PC-9 (cell line): Measurements from ENCODE around the gene IST1. TPM values are rescaled to one million over a fixed set of nuclear protein-coding genes. Genes with fewer than 3 reads are reported as not detected.
"Not testable (repeated sequence)": the region's sequence is repeated elsewhere in the genome, so short reads cannot be mapped to it uniquely, and the experiment has no call there.

Source experiments
- BruUV-seq: library from RNA; stranded (reverse); fragments of 400-500 nt; replicated peaks from 2 replicates; lab custom pipeline; 2021; lab: Mats Ljungman, UMichigan
- CTCF ChIA-PET: fragments of 300-600 bp; sonication (Branson Sonifier 250); formaldehyde crosslinking; loops from one replicate; lab custom pipeline; 2022; ENCODE audit warnings: antibody characterized with exemption; lab: Charles Lee
- POLR2A ChIA-PET: fragments of 300-600 bp; sonication (Branson Sonifier 250); formaldehyde crosslinking; loops from one replicate; lab custom pipeline; 2022; ENCODE audit warnings: antibody characterized with exemption; ENCODE audit not compliant: unreplicated experiment; lab: Charles Lee
- DNase-seq, 2 experiments: peaks; one replicate each; pipeline versions ENCODE4 v3.0.0 to v3.0.0-alpha.2; 2015 to 2022; ENCODE audit warnings: mixed read lengths in 1 of 2
- H2AFZ ChIP-seq: fragments of 200-600 bp; sonication (generic); 2 replicates; pipeline ENCODE4 v1.8.1; 2017; ENCODE audit warnings: antibody characterized with exemption
- H3F3A ChIP-seq: fragments of 200-600 bp; sonication (generic); 2 replicates; pipeline ENCODE4 v1.8.1; 2017; ENCODE audit warnings: antibody characterized with exemption, mild to moderate bottlenecking, low read depth; ENCODE audit not compliant: insufficient read depth
- H3K27ac ChIP-seq: fragments of 200-600 bp; sonication (generic); 2 replicates; pipeline ENCODE4 v1.6.1; 2016; ENCODE audit warnings: mixed run types
- H3K27me3 ChIP-seq: fragments of 200-600 bp; sonication (generic); 2 replicates; pipeline ENCODE4 v1.6.1; 2016; ENCODE audit warnings: low read depth, mixed run types; ENCODE audit not compliant: insufficient read depth
- H3K36me3 ChIP-seq: fragments of 200-600 bp; sonication (generic); 2 replicates; pipeline ENCODE4 v1.6.1; 2016; ENCODE audit warnings: low read depth, mixed run types
- H3K4me1 ChIP-seq: fragments of 200-600 bp; sonication (generic); replicated peaks from 2 replicates; pipeline ENCODE4 v1.6.1; 2016; ENCODE audit warnings: mixed run types; ENCODE audit not compliant: insufficient read depth
- H3K4me2 ChIP-seq: fragments of 200-600 bp; sonication (generic); 2 replicates; pipeline ENCODE4 v1.6.1; 2017; ENCODE audit warnings: mixed run types
- H3K4me3 ChIP-seq: fragments of 200-600 bp; sonication (generic); 2 replicates; pipeline ENCODE4 v1.6.1; 2016; ENCODE audit warnings: mixed run types
- H3K79me2 ChIP-seq: fragments of 200-600 bp; sonication (generic); 2 replicates; pipeline ENCODE4 v1.6.1; 2017; ENCODE audit warnings: low read depth, mixed run types
- H3K9me2 ChIP-seq: fragments of 200-600 bp; sonication (generic); 2 replicates; pipeline ENCODE4 v1.8.1; 2017; ENCODE audit warnings: mild to moderate bottlenecking; ENCODE audit not compliant: insufficient read depth
- H3K9me3 ChIP-seq: fragments of 200-600 bp; sonication (generic); 2 replicates; pipeline ENCODE4 v1.8.1; 2016; ENCODE audit warnings: low read depth; ENCODE audit not compliant: insufficient read depth
- H4K20me1 ChIP-seq: fragments of 200-600 bp; sonication (generic); 2 replicates; pipeline ENCODE4 v1.8.1; 2017; ENCODE audit not compliant: insufficient read depth
- EZH2 ChIP-seq: fragments of 200-600 bp; sonication (generic); IDR thresholded peaks from 2 replicates; pipeline ENCODE4 v1.8.0; 2017; ENCODE audit warnings: antibody characterized with exemption, low read depth
- intact Hi-C: fragments of 100-400 bp; cut with micrococcal nuclease; formaldehyde crosslinking; loops from one replicate; pipeline ENCODE4 v1.10.0; 2022; ENCODE audit not compliant: unreplicated experiment
- total RNA-seq: library from RNA; stranded (reverse); gene quantifications from 2 replicates; pipeline ENCODE4 v1.2.3, GENCODE V29; 2021
- TF ChIP-seq, protein P1 (sequence below): fragments of 200-600 bp; sonication (generic); conservative IDR thresholded peaks from 2 replicates; pipeline ENCODE4 v1.6.1; 2017; ENCODE audit warnings: mixed run types, antibody characterized with exemption, mild to moderate bottlenecking, moderate library complexity

IST1 gene
- total RNA-seq, 1 experiment from 2014 or later, result 177 TPM

DNA sequence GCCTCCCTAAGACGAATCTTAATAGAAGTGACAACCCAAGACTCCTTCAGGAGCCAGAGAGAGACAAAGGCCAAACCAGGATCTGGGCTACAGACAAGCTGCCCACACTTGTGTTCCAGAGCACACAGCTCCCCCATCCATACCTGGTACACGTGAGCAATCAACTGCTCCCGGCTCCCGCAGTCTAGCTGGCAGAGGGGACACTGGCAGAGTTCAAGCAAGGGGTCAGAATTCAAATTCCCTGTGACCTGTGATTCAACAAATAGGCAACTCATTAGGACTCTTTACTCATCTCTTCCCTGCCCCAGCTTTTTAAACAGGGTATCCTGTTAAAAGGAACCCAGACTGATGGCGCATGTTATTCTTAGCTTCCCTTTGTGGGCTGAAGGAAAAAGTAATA, 31.3 kb upstream of the IST1 start:
- TF ChIP-seq EZH2, result no peak
- TF ChIP-seq, protein P1, sequence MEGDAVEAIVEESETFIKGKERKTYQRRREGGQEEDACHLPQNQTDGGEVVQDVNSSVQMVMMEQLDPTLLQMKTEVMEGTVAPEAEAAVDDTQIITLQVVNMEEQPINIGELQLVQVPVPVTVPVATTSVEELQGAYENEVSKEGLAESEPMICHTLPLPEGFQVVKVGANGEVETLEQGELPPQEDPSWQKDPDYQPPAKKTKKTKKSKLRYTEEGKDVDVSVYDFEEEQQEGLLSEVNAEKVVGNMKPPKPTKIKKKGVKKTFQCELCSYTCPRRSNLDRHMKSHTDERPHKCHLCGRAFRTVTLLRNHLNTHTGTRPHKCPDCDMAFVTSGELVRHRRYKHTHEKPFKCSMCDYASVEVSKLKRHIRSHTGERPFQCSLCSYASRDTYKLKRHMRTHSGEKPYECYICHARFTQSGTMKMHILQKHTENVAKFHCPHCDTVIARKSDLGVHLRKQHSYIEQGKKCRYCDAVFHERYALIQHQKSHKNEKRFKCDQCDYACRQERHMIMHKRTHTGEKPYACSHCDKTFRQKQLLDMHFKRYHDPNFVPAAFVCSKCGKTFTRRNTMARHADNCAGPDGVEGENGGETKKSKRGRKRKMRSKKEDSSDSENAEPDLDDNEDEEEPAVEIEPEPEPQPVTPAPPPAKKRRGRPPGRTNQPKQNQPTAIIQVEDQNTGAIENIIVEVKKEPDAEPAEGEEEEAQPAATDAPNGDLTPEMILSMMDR, result no peak

DNA sequence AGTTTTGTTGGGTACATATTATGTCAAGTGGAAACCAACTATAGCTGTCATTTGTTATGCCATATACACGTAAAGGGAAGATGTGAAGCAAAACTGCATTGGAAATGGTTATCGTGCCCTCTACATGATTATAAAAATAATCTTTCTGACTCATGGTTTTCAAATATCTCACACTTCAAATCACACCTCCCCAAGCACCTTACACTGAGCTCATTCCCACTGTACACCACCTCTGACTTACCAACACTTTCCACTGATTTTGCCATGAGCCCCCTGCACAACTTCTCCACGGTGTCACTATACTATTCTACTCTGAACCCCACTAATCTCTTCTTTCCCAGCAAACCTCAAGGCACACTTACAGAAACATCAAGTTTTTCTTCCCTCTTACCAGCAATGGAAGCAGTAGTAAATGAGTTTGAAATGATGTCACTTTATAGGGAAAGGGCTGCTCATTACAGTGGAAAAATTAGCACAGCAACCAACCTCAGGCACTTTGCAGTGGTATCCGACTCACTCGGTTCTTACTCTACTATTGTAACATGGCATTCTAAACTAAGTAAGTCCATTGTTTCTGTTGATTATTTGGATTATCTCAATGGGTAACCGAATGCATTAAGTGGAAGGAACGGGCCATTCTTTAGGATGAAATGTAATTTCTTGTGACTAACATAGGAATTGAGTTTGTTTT, 30.0 kb upstream of the IST1 start:
- Histone ChIP-seq H3K79me2 (no peaks in the 10 kb centered on the region), H3K9me3 (no peaks in the 10 kb centered on the region), H3K27me3 (no peaks in the 10 kb centered on the region), H3K4me3 (no peak overlapping the region), H3K4me1 (no peaks in the 10 kb centered on the region), H3K4me2 (no peak overlapping the region), H4K20me1 (no peaks in the 10 kb centered on the region), H3K9me2 (no peaks in the 10 kb centered on the region), H3F3A (no peaks in the 10 kb centered on the region), H2AFZ (no peak overlapping the region), H3K36me3 (no peaks in the 10 kb centered on the region), H3K27ac (no peak overlapping the region)
- TF ChIP-seq EZH2, result no peak
- TF ChIP-seq, protein P1, result no peak
- no peak for DNase-seq
- intact Hi-C loops, result no loop called here
- ChIA-PET POLR2A (interaction anchor here (0.5 to 0.6 kb wide), 2 partner anchors 56 to 1445 kb away, joined by 3 to 12 read pairs; partner anchors contain the start of gene AP1G1), CTCF (no interaction called here)
- no TSS peak for BruUV-seq

More for the DNA sequence above, 31.3 kb upstream of the IST1 start:
- H3K79me2 ChIP-seq, result no peaks in the 10 kb centered on the region
- H3K4me1 ChIP-seq, result no peaks in the 10 kb centered on the region
- H3K9me3 ChIP-seq, result no peaks in the 10 kb centered on the region
- H3K36me3 ChIP-seq, result no peaks in the 10 kb centered on the region
- no peak overlapping the region for H3K4me2 ChIP-seq
- H4K20me1 ChIP-seq, result no peaks in the 10 kb centered on the region
- no peak overlapping the region for H3K4me3 ChIP-seq
- no peak overlapping the region for H2AFZ ChIP-seq
- H3K27ac ChIP-seq, result no peak overlapping the region
- H3K9me2 ChIP-seq, result no peaks in the 10 kb centered on the region
- intact Hi-C loops, result no loop called here
- H3F3A ChIP-seq, result no peaks in the 10 kb centered on the region
- ChIA-PET POLR2A (no interaction called here), CTCF (interaction anchor here (0.6 kb wide), 1 partner anchor 238 kb away, joined by 12 read pairs; the partner anchor contains the start of gene MARVELD3)
- BruUV-seq, result no TSS peak
- no peak for DNase-seq
- no peaks in the 10 kb centered on the region for H3K27me3 ChIP-seq

DNA sequence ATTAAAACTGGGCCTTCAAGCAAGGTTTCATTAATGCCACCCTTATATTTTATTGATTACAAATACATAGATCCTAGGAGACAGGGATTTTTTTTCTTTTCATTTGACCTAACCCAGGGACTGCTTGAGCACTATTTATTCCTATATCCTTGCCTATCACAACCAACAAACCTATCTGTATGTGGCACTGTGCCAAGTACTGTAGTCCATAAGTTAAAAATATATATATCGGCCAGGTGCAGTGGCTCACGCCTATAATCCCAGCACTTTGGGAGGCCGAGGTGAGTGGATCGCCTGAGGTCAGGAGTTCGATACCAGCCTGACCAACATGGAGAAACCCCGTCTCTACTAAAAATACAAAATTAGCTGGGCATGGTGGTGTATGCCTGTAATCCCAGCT, 28.2 kb upstream of the IST1 start:
- DNase-seq, H2AFZ ChIP-seq, CTCF ChIA-PET, H4K20me1 ChIP-seq, H3K27ac ChIP-seq, H3F3A ChIP-seq, H3K4me1 ChIP-seq, H3K79me2 ChIP-seq, H3K27me3 ChIP-seq, H3K9me2 ChIP-seq, H3K4me2 ChIP-seq, BruUV-seq, H3K36me3 ChIP-seq, H3K4me3 ChIP-seq, intact Hi-C loops, H3K9me3 ChIP-seq, POLR2A ChIA-PET: not testable (repeated sequence)
